ENCODE data around the gene IGF2BP1.

- TF ChIP-seq, protein P1, sequence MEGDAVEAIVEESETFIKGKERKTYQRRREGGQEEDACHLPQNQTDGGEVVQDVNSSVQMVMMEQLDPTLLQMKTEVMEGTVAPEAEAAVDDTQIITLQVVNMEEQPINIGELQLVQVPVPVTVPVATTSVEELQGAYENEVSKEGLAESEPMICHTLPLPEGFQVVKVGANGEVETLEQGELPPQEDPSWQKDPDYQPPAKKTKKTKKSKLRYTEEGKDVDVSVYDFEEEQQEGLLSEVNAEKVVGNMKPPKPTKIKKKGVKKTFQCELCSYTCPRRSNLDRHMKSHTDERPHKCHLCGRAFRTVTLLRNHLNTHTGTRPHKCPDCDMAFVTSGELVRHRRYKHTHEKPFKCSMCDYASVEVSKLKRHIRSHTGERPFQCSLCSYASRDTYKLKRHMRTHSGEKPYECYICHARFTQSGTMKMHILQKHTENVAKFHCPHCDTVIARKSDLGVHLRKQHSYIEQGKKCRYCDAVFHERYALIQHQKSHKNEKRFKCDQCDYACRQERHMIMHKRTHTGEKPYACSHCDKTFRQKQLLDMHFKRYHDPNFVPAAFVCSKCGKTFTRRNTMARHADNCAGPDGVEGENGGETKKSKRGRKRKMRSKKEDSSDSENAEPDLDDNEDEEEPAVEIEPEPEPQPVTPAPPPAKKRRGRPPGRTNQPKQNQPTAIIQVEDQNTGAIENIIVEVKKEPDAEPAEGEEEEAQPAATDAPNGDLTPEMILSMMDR (IDR thresholded peaks at IDR 0.05; ENCODE audit: borderline replicate concordance, extremely low read depth, low read length, poor library complexity, severe bottlenecking) = no peak
- no peak for TF ChIP-seq EZH2 (IDR thresholded peaks at IDR 0.05; ENCODE audit: borderline replicate concordance, low read depth, low read length, severe bottlenecking)
Measured at GRCh38 chr17:49022391-49022941, 25.3 kb downstream of the IGF2BP1 start.
